K562 (cell line): ENCODE results near the gene CCDC87. TPM values are rescaled to one million over a fixed set of nuclear protein-coding genes. Genes with fewer than 3 reads are reported as not detected.
"Not testable (repeated sequence)": the region's sequence is repeated elsewhere in the genome, so short reads cannot be mapped to it uniquely, and the experiment has no call there.

Source experiments
- ATAC-seq: fragments of 200-7000 bp; cut with Tn5 transposase; 3 replicates; pipeline ENCODE4 v1.9.1; 2020; ENCODE audit warnings: moderate library complexity
- BruUV-seq: library from RNA; stranded (reverse); fragments of 400-500 nt; replicated peaks from 2 replicates; lab custom pipeline; 2021; lab: Mats Ljungman, UMichigan
- CTCF ChIA-PET: fragments of 300-600 bp; formaldehyde crosslinking; extraction: SDS; loops from one replicate; lab custom pipeline; 2021; ENCODE audit warnings: low intra/inter-chr PET ratio; lab: Yijun Ruan, JAX
- POLR2A ChIA-PET: fragments of 300-600, 350-650 bp; sonication (Branson Sonifier 250); formaldehyde crosslinking; extraction: SDS; loops from one replicate; lab custom pipeline; 2021; ENCODE audit warnings: antibody characterized with exemption, inconsistent platforms; lab: Yijun Ruan, JAX
- DNase-seq, 4 experiments: peaks; one replicate each; pipeline versions ENCODE4 v3.0.0 to v3.0.0-alpha.2; 2011 to 2018; ENCODE audit warnings: low spot score in 3 of 4, mixed read lengths in 3 of 4; ENCODE audit errors: extremely low read depth in 1 of 4
- FAIRE-seq: peaks from 2 replicates; lab custom pipeline; 2011; peaks lifted over from hg19 to GRCh38; lab: Jason Lieb, UNC
- H2AFZ ChIP-seq: 2 replicates; pipeline ENCODE4 v1.6.0; 2011; ENCODE audit warnings: low read depth, low read length, control low read depth, inconsistent platforms
- H3K27ac ChIP-seq: fragments of 200-600 bp; 3 replicates; pipeline ENCODE4 v1.8.0; 2011; ENCODE audit warnings: low read depth, mild to moderate bottlenecking, control low read depth, inconsistent platforms, low read length, moderate library complexity, mixed read lengths; ENCODE audit errors: extremely low read depth
- H3K27me3 ChIP-seq, 2 experiments: fragments of 300-600 bp in 1 of 2; 2 replicates in 1 of 2; 3 replicates in 1 of 2; pipeline versions ENCODE4 v1.6.0 to v1.8.0; 2011; ENCODE audit warnings: inconsistent platforms in 2 of 2, low read length in 2 of 2, mild to moderate bottlenecking in 1 of 2, mixed read lengths in 1 of 2, moderate library complexity in 1 of 2; ENCODE audit not compliant: control insufficient read depth in 2 of 2, insufficient read depth in 2 of 2
- H3K36me3 ChIP-seq: fragments of 300-600 bp; 3 replicates; pipeline ENCODE4 v1.8.0; 2011; ENCODE audit warnings: mild to moderate bottlenecking, low read length, inconsistent platforms; ENCODE audit not compliant: control insufficient read depth, insufficient read depth
- H3K4me1 ChIP-seq, 2 experiments: fragments of 200-600 bp in 1 of 2; replicated peaks in 1 of 2; 2 replicates in 1 of 2; 3 replicates in 1 of 2; pipeline versions ENCODE4 v1.5.1 to v1.8.0; 2011; ENCODE audit warnings: inconsistent platforms in 2 of 2, low read length in 2 of 2, mild to moderate bottlenecking in 1 of 2, mixed read lengths in 1 of 2, moderate library complexity in 1 of 2; ENCODE audit not compliant: control insufficient read depth in 2 of 2, insufficient read depth in 2 of 2
- H3K4me2 ChIP-seq: 2 replicates; pipeline ENCODE4 v1.6.1; 2011; ENCODE audit warnings: low read length, control low read depth, inconsistent platforms, mixed read lengths; ENCODE audit not compliant: insufficient read depth
- H3K4me3 ChIP-seq: fragments of 200-600 bp; sonication (generic), shearing (Covaris generic); 2 replicates; pipeline ENCODE4 v1.5.1; 2016; ENCODE audit warnings: control low read depth, inconsistent platforms
- H3K79me2 ChIP-seq: fragments of 200-600 bp; 3 replicates; pipeline ENCODE4 v1.8.0; 2011; ENCODE audit warnings: low read length, inconsistent platforms; ENCODE audit not compliant: control insufficient read depth, insufficient read depth
- H3K9ac ChIP-seq, 2 experiments: 2 replicates each; pipeline versions ENCODE4 v1.6.0 to v1.6.1; 2011; ENCODE audit warnings: low read depth in 2 of 2, low read length in 2 of 2, control low read depth in 1 of 2, inconsistent platforms in 1 of 2, mild to moderate bottlenecking in 1 of 2, mixed read lengths in 1 of 2; ENCODE audit not compliant: insufficient read depth in 1 of 2
- H3K9me1 ChIP-seq: one replicate; pipeline ENCODE4 v1.6.0; 2011; ENCODE audit warnings: inconsistent platforms, mild to moderate bottlenecking, low read length, moderate library complexity; ENCODE audit not compliant: control insufficient read depth, insufficient read depth
- H3K9me3 ChIP-seq: replicated peaks from 2 replicates; pipeline ENCODE4 v1.5.1; 2011; ENCODE audit warnings: low read depth, low read length, inconsistent platforms; ENCODE audit not compliant: control insufficient read depth, insufficient read depth
- H4K20me1 ChIP-seq: replicated peaks from 2 replicates; pipeline ENCODE4 v1.6.1; 2011; ENCODE audit warnings: low read length, inconsistent platforms, mixed read lengths; ENCODE audit not compliant: control insufficient read depth, insufficient read depth
- BRD4 ChIP-seq: fragments of 200-600 bp; sonication (generic); IDR thresholded peaks from 2 replicates; pipeline ENCODE4 v1.6.1; 2017; ENCODE audit warnings: inconsistent platforms
- NR3C1 ChIP-seq: sonication (generic); formaldehyde crosslinking; IDR thresholded peaks from 2 replicates; pipeline ENCODE4 v1.8.1; 2022; ENCODE audit warnings: missing genetic modification reagents
- ZNF121 ChIP-seq: sonication (generic); formaldehyde crosslinking; conservative IDR thresholded peaks from 2 replicates; pipeline ENCODE4 v1.8.0; 2022; ENCODE audit warnings: missing genetic modification reagents
- WGBS: fragments of 100-300 bp; shearing (Covaris generic); methylation state at CpG from one replicate; pipeline ENCODE4 v1.1.6; 2016; ENCODE audit warnings: low coverage, mixed read lengths; ENCODE audit not compliant: insufficient coverage; ENCODE audit errors: missing lambda C conversion rate; 5-methylcytosine and 5-hydroxymethylcytosine counted together
- in situ Hi-C: fragments of 300-500 bp; cut with MboI; formaldehyde crosslinking; loops from 4 replicates; pipeline ENCODE4 v1.15.0; 2018; ENCODE audit warnings: inconsistent platforms, mixed read lengths
- intact Hi-C: fragments of 100-400 bp; cut with micrococcal nuclease; formaldehyde crosslinking; loops from 2 replicates; pipeline ENCODE4 v1.14.2; 2022
- polyA plus RNA-seq, 8 experiments: library from polyadenylated mRNA; depleted of rRNA in 4 of 8; stranded (reverse) in 5 of 8; unstranded in 3 of 8; fragments of >200 nt; fragmentation: Nextera tagmentation in 2 of 8; fragmentation: Illumina TruSeq in 1 of 8; extraction: Ambion mirVana in 2 of 8; extraction: Trizol in 1 of 8; gene quantifications; 2 replicates each; pipeline versions ENCODE4 v1.2.1 to v1.2.3, GENCODE V29; 2011 to 2014; ENCODE audit warnings: inconsistent platforms in 1 of 8, missing spikeins in 1 of 8
- total RNA-seq, 7 experiments: library from RNA; depleted of rRNA in 6 of 7; stranded (reverse); fragments of >200 nt in 6 of 7; fragmentation: Illumina TruSeq in 2 of 7; extraction: Trizol in 2 of 7; gene quantifications; 2 replicates each; pipeline versions ENCODE4 v1.2.1 to v1.2.3, GENCODE V29; 2011 to 2021; ENCODE audit warnings: low replicate concordance in 1 of 7

The CCDC87 gene
- total and polyA plus RNA-seq, 9 of the 15 experiments (the other 6 are each of a cell fraction or from before 2014, with no cell fraction given), result 0.03 to 0.44 (median 0.15) TPM; not detected in 1

- FAIRE-seq (no peak), ATAC-seq (no peak), DNase-seq (no peak)
- POLR2A ChIA-PET, result no interaction called here
- Histone ChIP-seq H3K9me1 (no peaks in the 10 kb centered on the region), H3K79me2 (no peaks in the 10 kb centered on the region), H3K9ac (no peak overlapping the region), H3K27ac (no peak overlapping the region), H3K9me3 (peaks cover 3% of the 10 kb centered on the region; the same call in 1 of the 2 replicates), H3K27me3 (peaks cover 0 to 6% of the 10 kb centered on the region in 2 experiments; a peak in 1 of 5 replicates), H3K36me3 (no peaks in the 10 kb centered on the region), H3K4me2 (no peak overlapping the region), H3K4me1 (no peaks in the 10 kb centered on the region), H4K20me1 (no peaks in the 10 kb centered on the region), H2AFZ (no peak overlapping the region), H3K4me3 (no peak overlapping the region)
- CTCF ChIA-PET, result no interaction called here
- WGBS, result 0% methylated on average over 2 of the region's 2 CpGs
- TF ChIP-seq NR3C1 (no peak), BRD4 (no peak)
- intact Hi-C loops (no loop called here), in situ Hi-C loops (no loop called here)
- no TSS peak for BruUV-seq
These were observed 6.7 kb downstream of the CCDC87 start for GRCh38 chr11:66586136-66586535.

GRCh38 chr11:66585447-66585846, 7.4 kb downstream of the CCDC87 start:
- in situ Hi-C loops, H3K36me3 ChIP-seq: not testable (repeated sequence)

More at GRCh38 chr11:66585447-66585846, 7.4 kb downstream of the CCDC87 start:
- H3K27ac ChIP-seq, BruUV-seq, H3K9me1 ChIP-seq, H3K79me2 ChIP-seq, H3K9me3 ChIP-seq, H3K27me3 ChIP-seq, H4K20me1 ChIP-seq, DNase-seq, FAIRE-seq, H3K4me1 ChIP-seq, H2AFZ ChIP-seq, intact Hi-C loops, ATAC-seq, CTCF ChIA-PET, H3K9ac ChIP-seq, H3K4me2 ChIP-seq, H3K4me3 ChIP-seq: not testable (repeated sequence)
- POLR2A ChIA-PET, result interaction anchor here (0.5 kb wide), 1 partner anchor 45 kb away, joined by 3 read pairs; no protein-coding TSS in a partner anchor
- peak; percentile 82 for TF ChIP-seq ZNF121
- 0% methylated on average over 1 of the region's 1 CpG for WGBS
